HepG2 (cell line): ENCODE data around the gene QRICH2. TPM values are rescaled to one million over a fixed set of nuclear protein-coding genes. Genes with fewer than 3 reads are reported as not detected.

ENCODE experiments used
- ATAC-seq: fragments of 200-7000 bp; cut with Tn5 transposase; 3 replicates; pipeline ENCODE4 v1.9.1; 2020; ENCODE audit warnings: mild to moderate bottlenecking, moderate library complexity
- BruUV-seq: library from RNA; stranded (reverse); fragments of 400-500 nt; replicated peaks from 2 replicates; lab custom pipeline; 2021; lab: Mats Ljungman, UMichigan
- CTCF ChIA-PET: fragments of 300-600 bp; formaldehyde crosslinking; extraction: SDS; loops from one replicate; lab custom pipeline; 2021; ENCODE audit warnings: low total read pairs, inconsistent platforms, low intra/inter-chr PET ratio; lab: Yijun Ruan, JAX
- POLR2A ChIA-PET: fragments of 350-600 bp; sonication (Branson Sonifier 250); formaldehyde crosslinking; loops from one replicate; lab custom pipeline; 2020; ENCODE audit warnings: antibody characterized with exemption, inconsistent platforms; lab: Yijun Ruan, JAX
- DNase-seq: peaks from one replicate; pipeline ENCODE4 v3.0.0-alpha.2; 2015; ENCODE audit warnings: low spot score
- FAIRE-seq: peaks from 3 replicates; lab custom pipeline; 2011; peaks lifted over from hg19 to GRCh38; lab: Jason Lieb, UNC
- H2AFZ ChIP-seq: one replicate; pipeline ENCODE4 v1.6.1; 2011; ENCODE audit warnings: low read length, inconsistent platforms
- H3K27ac ChIP-seq: fragments of 300-600 bp; 3 replicates; pipeline ENCODE4 v1.8.0; 2011; ENCODE audit warnings: mixed run types, mild to moderate bottlenecking, mixed read lengths, low read length, inconsistent platforms; ENCODE audit not compliant: insufficient read depth; ENCODE audit errors: extremely low read length
- H3K27me3 ChIP-seq, 2 experiments: fragments of 200-600 bp in 1 of 2; 2 replicates in 1 of 2; 3 replicates in 1 of 2; pipeline versions ENCODE4 v1.6.0 to v1.8.0; 2011; ENCODE audit warnings: low read length in 2 of 2, mild to moderate bottlenecking in 2 of 2, moderate library complexity in 2 of 2, inconsistent platforms in 1 of 2; ENCODE audit not compliant: insufficient read depth in 2 of 2, control insufficient read depth in 1 of 2
- H3K36me3 ChIP-seq, 2 experiments: fragments of 200-600 bp in 1 of 2; replicated peaks in 1 of 2; 2 replicates in 1 of 2; 3 replicates in 1 of 2; pipeline versions ENCODE4 v1.5.1 to v1.8.0; 2011; ENCODE audit warnings: low read length in 2 of 2, inconsistent platforms in 1 of 2; ENCODE audit not compliant: insufficient read depth in 2 of 2, control insufficient read depth in 1 of 2
- H3K4me1 ChIP-seq: 2 replicates; pipeline ENCODE4 v1.5.1; 2012; ENCODE audit warnings: low read length, inconsistent platforms; ENCODE audit not compliant: insufficient read depth
- H3K4me2 ChIP-seq: 2 replicates; pipeline ENCODE4 v1.6.0; 2011; ENCODE audit warnings: low read depth, low read length, inconsistent platforms
- H3K4me3 ChIP-seq, 3 experiments: fragments of 200-600 bp in 1 of 3; sonication (generic), shearing (Covaris generic) in 1 of 3; replicated peaks in 1 of 3; 2 replicates each; pipeline ENCODE4 v1.5.1; 2011 to 2016; ENCODE audit warnings: low read length in 3 of 3, inconsistent platforms in 2 of 3, low read depth in 2 of 3, mild to moderate bottlenecking in 2 of 3, control low read depth in 1 of 3, mixed read lengths in 1 of 3; ENCODE audit not compliant: insufficient read depth in 1 of 3
- H3K79me2 ChIP-seq: one replicate; pipeline ENCODE4 v1.6.1; 2011; ENCODE audit warnings: low read length, inconsistent platforms; ENCODE audit not compliant: insufficient read depth
- H3K9ac ChIP-seq: 2 replicates; pipeline ENCODE4 v1.6.0; 2011; ENCODE audit warnings: mild to moderate bottlenecking, low read depth, low read length, inconsistent platforms; ENCODE audit not compliant: insufficient read depth
- H3K9me3 ChIP-seq: 2 replicates; pipeline ENCODE4 v1.5.1; 2012; ENCODE audit warnings: mild to moderate bottlenecking, low read length
- H4K20me1 ChIP-seq: 2 replicates; pipeline ENCODE4 v1.6.0; 2011; ENCODE audit warnings: inconsistent platforms, mild to moderate bottlenecking, low read length, moderate library complexity; ENCODE audit not compliant: insufficient read depth
- HNF4A ChIP-seq: sonication (generic); formaldehyde crosslinking; IDR thresholded peaks from 2 replicates; pipeline ENCODE4 v1.4.0; 2020; ENCODE audit warnings: missing genetic modification reagents
- KDM6A ChIP-seq: IDR thresholded peaks from 2 replicates; pipeline ENCODE4 v1.6.1; 2016; ENCODE audit warnings: low read depth
- LCORL ChIP-seq, 2 experiments: fragments of 450-650 bp in 1 of 2; sonication (generic) in 1 of 2; formaldehyde crosslinking in 1 of 2; IDR thresholded peaks; 2 replicates each; pipeline versions ENCODE4 v1.5.0 to v1.6.1; 2017 to 2020; ENCODE audit warnings: antibody characterized with exemption in 1 of 2, missing genetic modification reagents in 1 of 2
- POLR2A ChIP-seq, 2 experiments: IDR thresholded peaks; 2 replicates each; pipeline ENCODE4 v1.6.1; 2011; ENCODE audit warnings: low read depth in 2 of 2, low read length in 2 of 2, mild to moderate bottlenecking in 1 of 2, moderate library complexity in 1 of 2; ENCODE audit not compliant: insufficient read depth in 1 of 2
- ZC3H13 ChIP-seq: sonication (generic); formaldehyde crosslinking; IDR thresholded peaks from 2 replicates; pipeline ENCODE4 v1.8.1; 2023; ENCODE audit warnings: mild to moderate bottlenecking, missing genetic modification reagents, moderate library complexity
- WGBS: methylation state at CpG from one replicate; pipeline ENCODE4 v1.1.6; 2017; ENCODE audit warnings: low lambda C conversion rate; 5-methylcytosine and 5-hydroxymethylcytosine counted together
- in situ Hi-C: cut with HindIII; loops from 2 replicates; pipeline ENCODE4 v1.10.0; 2017; ENCODE audit warnings: low pct_unique_long_range_greater_than_20kb; ENCODE audit not compliant: extremely low pct_ligation_motif_present
- intact Hi-C: fragments of 100-400 bp; cut with micrococcal nuclease; formaldehyde crosslinking; loops from one replicate; pipeline ENCODE4 v1.10.0; 2022; ENCODE audit not compliant: unreplicated experiment
- polyA plus RNA-seq, 8 experiments: library from polyadenylated mRNA; depleted of rRNA in 3 of 8; stranded (reverse) in 7 of 8; unstranded in 1 of 8; fragments of >200 nt; fragmentation: Illumina TruSeq in 4 of 8; extraction: Trizol in 4 of 8; gene quantifications; 2 replicates each; pipeline versions ENCODE4 v1.2.1 to v1.2.3, GENCODE V29; 2011 to 2016; ENCODE audit warnings: low read depth in 4 of 8, missing spikeins in 1 of 8, mixed read lengths in 1 of 8; ENCODE audit not compliant: insufficient read depth in 1 of 8
- total RNA-seq, 5 experiments: library from RNA; depleted of rRNA; stranded (reverse); fragments of >200 nt; fragmentation: Illumina TruSeq; extraction: Trizol; gene quantifications; 2 replicates each; pipeline ENCODE4 v1.2.3, GENCODE V29; 2016; ENCODE audit warnings: low read depth in 1 of 5
- TF ChIP-seq, protein P1 (sequence below): sonication (generic); formaldehyde crosslinking; IDR thresholded peaks from 2 replicates; pipeline ENCODE4 v1.8.1; 2022; ENCODE audit warnings: low read depth, mild to moderate bottlenecking, missing genetic modification reagents
- TF ChIP-seq, protein P2 (sequence below): sonication (generic); formaldehyde crosslinking; IDR thresholded peaks from 2 replicates; pipeline ENCODE4 v1.4.0; 2020; ENCODE audit warnings: missing genetic modification reagents
- TF ChIP-seq, protein P3 (sequence below): sonication (generic); formaldehyde crosslinking; IDR thresholded peaks from 2 replicates; pipeline ENCODE4 v1.4.0; 2020; ENCODE audit warnings: missing genetic modification reagents, borderline replicate concordance
- TF ChIP-seq, protein P4 (sequence below): sonication (generic); formaldehyde crosslinking; IDR thresholded peaks from 2 replicates; pipeline ENCODE4 v1.5.0; 2020; ENCODE audit warnings: missing genetic modification reagents, mild to moderate bottlenecking, borderline replicate concordance

The QRICH2 gene
- total and polyA plus RNA-seq, 2 of the 13 experiments (the other 11 are each of a cell fraction or from before 2014, with no cell fraction given): 3.7 to 5.7 TPM

DNA sequence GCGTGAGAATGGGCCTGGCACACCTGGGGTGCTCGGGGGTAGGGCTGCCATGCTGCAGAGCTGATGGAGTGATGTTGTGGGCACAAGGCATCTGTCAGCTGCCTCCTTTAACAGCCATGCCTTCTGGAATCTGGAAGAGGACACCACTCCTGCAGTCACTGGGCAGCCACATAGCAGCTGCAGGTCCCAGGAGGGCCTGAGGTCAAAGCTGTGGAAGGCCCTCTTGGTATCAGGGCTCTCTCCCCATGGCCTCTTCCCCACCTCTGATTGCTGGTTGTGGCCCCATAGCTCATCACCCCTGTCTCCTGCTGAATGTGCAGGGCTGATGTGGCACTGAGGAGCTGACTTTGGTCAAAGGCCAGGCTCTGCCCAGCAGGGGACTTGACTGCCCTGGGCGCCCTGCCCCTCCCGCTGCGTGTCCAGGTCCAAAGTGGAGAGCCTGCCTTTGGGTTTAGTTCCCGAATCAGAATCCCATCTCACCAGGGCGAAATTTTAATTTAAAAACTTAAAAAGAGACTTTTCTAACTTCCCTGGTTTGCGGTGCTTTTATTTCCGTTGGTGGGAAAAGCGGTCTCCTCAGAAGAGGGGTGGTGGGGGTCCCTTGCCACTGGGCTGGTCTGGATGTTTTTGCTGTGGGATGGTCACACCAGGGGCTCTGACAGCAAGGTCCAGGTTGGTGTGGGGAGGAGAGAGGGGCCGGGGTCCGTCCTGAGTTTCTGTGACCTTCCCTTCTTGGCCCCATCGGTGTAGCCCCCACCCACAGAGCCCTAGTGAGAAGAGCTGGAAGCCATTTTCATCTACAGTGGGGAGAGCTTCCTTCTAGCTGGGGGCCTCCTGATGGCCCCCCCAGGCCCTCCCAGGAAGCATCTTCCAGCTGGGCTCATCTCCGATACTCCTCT lies 37.1 kb downstream of the QRICH2 start:
- Histone ChIP-seq H3K27ac (no peak overlapping the region), H3K9me3 (no peaks in the 10 kb centered on the region), H3K4me3 (no peak overlapping the region), H3K4me2 (no peak overlapping the region), H4K20me1 (no peaks in the 10 kb centered on the region; the same call in 1 of the 2 replicates), H3K36me3 (peaks cover 8 to 12% of the 10 kb centered on the region in 2 experiments; a peak in 3 of 5 replicates), H3K9ac (no peak overlapping the region), H3K4me1 (peaks cover 45% of the 10 kb centered on the region), H3K27me3 (no peaks in the 10 kb centered on the region), H3K79me2 (peaks cover 25% of the 10 kb centered on the region), H2AFZ (no peak overlapping the region)
- in situ Hi-C loops: no loop called here
- ATAC-seq (no peak), FAIRE-seq (no peak), DNase-seq (no peak)
- no TSS peak for BruUV-seq
- ChIA-PET CTCF (no interaction called here), POLR2A (interaction anchor here (1.2 to 5.2 kb wide), 5 partner anchors 8 to 25 kb away, joined by 4 to 27 read pairs (median 8); no protein-coding TSS in a partner anchor)
- intact Hi-C loops: loop anchor here (10.0 kb wide), 1 partner anchor 86 kb away; no protein-coding TSS in a partner anchor
- 89% methylated on average over 14 of the region's 14 CpGs for WGBS
- TF ChIP-seq KDM6A: no peak
- TF ChIP-seq, protein P1, sequence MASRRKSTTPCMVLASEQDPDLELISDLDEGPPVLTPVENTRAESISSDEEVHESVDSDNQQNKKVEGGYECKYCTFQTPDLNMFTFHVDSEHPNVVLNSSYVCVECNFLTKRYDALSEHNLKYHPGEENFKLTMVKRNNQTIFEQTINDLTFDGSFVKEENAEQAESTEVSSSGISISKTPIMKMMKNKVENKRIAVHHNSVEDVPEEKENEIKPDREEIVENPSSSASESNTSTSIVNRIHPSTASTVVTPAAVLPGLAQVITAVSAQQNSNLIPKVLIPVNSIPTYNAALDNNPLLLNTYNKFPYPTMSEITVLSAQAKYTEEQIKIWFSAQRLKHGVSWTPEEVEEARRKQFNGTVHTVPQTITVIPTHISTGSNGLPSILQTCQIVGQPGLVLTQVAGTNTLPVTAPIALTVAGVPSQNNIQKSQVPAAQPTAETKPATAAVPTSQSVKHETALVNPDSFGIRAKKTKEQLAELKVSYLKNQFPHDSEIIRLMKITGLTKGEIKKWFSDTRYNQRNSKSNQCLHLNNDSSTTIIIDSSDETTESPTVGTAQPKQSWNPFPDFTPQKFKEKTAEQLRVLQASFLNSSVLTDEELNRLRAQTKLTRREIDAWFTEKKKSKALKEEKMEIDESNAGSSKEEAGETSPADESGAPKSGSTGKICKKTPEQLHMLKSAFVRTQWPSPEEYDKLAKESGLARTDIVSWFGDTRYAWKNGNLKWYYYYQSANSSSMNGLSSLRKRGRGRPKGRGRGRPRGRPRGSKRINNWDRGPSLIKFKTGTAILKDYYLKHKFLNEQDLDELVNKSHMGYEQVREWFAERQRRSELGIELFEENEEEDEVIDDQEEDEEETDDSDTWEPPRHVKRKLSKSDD (CRISPR knock-in tag): no peak
- TF ChIP-seq, protein P2, sequence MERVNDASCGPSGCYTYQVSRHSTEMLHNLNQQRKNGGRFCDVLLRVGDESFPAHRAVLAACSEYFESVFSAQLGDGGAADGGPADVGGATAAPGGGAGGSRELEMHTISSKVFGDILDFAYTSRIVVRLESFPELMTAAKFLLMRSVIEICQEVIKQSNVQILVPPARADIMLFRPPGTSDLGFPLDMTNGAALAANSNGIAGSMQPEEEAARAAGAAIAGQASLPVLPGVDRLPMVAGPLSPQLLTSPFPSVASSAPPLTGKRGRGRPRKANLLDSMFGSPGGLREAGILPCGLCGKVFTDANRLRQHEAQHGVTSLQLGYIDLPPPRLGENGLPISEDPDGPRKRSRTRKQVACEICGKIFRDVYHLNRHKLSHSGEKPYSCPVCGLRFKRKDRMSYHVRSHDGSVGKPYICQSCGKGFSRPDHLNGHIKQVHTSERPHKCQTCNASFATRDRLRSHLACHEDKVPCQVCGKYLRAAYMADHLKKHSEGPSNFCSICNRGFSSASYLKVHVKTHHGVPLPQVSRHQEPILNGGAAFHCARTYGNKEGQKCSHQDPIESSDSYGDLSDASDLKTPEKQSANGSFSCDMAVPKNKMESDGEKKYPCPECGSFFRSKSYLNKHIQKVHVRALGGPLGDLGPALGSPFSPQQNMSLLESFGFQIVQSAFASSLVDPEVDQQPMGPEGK (CRISPR knock-in tag): peak; percentile 42; the same call in 1 of the 2 replicates
- TF ChIP-seq, protein P3, sequence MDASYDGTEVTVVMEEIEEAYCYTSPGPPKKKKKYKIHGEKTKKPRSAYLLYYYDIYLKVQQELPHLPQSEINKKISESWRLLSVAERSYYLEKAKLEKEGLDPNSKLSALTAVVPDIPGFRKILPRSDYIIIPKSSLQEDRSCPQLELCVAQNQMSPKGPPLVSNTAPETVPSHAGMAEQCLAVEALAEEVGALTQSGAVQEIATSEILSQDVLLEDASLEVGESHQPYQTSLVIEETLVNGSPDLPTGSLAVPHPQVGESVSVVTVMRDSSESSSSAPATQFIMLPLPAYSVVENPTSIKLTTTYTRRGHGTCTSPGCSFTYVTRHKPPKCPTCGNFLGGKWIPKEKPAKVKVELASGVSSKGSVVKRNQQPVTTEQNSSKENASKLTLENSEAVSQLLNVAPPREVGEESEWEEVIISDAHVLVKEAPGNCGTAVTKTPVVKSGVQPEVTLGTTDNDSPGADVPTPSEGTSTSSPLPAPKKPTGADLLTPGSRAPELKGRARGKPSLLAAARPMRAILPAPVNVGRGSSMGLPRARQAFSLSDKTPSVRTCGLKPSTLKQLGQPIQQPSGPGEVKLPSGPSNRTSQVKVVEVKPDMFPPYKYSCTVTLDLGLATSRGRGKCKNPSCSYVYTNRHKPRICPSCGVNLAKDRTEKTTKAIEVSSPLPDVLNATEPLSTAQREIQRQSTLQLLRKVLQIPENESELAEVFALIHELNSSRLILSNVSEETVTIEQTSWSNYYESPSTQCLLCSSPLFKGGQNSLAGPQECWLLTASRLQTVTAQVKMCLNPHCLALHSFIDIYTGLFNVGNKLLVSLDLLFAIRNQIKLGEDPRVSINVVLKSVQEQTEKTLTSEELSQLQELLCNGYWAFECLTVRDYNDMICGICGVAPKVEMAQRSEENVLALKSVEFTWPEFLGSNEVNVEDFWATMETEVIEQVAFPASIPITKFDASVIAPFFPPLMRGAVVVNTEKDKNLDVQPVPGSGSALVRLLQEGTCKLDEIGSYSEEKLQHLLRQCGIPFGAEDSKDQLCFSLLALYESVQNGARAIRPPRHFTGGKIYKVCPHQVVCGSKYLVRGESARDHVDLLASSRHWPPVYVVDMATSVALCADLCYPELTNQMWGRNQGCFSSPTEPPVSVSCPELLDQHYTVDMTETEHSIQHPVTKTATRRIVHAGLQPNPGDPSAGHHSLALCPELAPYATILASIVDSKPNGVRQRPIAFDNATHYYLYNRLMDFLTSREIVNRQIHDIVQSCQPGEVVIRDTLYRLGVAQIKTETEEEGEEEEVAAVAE: no peak
- TF ChIP-seq LCORL (IDR thresholded peaks at IDR 0.05): no peak
- TF ChIP-seq LCORL (CRISPR knock-in tag; IDR thresholded peaks at IDR 0.05): 0 out of 2 replicates have a peak, but pooled peaks have one; percentile 23
- TF ChIP-seq ZC3H13 (CRISPR knock-in tag): peak; percentile 58; the same call in 1 of the 2 replicates
- TF ChIP-seq HNF4A (CRISPR knock-in tag): 0 out of 2 replicates have a peak, but pooled peaks have one; percentile 5
- TF ChIP-seq, protein P4, sequence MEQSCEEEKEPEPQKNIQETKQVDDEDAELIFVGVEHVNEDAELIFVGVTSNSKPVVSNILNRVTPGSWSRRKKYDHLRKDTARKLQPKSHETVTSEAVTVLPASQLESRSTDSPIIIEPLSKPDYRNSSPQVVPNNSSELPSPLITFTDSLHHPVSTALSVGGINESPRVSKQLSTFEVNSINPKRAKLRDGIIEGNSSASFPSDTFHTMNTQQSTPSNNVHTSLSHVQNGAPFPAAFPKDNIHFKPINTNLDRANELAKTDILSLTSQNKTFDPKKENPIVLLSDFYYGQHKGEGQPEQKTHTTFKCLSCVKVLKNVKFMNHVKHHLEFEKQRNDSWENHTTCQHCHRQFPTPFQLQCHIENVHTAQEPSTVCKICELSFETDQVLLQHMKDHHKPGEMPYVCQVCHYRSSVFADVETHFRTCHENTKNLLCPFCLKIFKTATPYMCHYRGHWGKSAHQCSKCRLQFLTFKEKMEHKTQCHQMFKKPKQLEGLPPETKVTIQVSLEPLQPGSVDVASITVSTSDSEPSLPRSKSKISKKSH (CRISPR knock-in tag): 0 out of 2 replicates have a peak, but pooled peaks have one; percentile 26
- peak in 1 of 2 experiments; percentile 43; a peak in 1 of 4 replicates for TF ChIP-seq POLR2A (IDR thresholded peaks at IDR 0.05; ENCODE audit: insufficient read depth in 1 of 2, low read depth in 2 of 2, low read length in 2 of 2)
